ENCODE data around the gene PLXNA4. TPM values are rescaled to one million over a fixed set of nuclear protein-coding genes. Genes with fewer than 3 reads are reported as not detected.

The PLXNA4 gene
- total and polyA plus RNA-seq, 9 of the 15 experiments (the other 6 are each of a cell fraction or from before 2014, with no cell fraction given) = under 0.01 to 0.09 TPM; not detected in 7

DNA sequence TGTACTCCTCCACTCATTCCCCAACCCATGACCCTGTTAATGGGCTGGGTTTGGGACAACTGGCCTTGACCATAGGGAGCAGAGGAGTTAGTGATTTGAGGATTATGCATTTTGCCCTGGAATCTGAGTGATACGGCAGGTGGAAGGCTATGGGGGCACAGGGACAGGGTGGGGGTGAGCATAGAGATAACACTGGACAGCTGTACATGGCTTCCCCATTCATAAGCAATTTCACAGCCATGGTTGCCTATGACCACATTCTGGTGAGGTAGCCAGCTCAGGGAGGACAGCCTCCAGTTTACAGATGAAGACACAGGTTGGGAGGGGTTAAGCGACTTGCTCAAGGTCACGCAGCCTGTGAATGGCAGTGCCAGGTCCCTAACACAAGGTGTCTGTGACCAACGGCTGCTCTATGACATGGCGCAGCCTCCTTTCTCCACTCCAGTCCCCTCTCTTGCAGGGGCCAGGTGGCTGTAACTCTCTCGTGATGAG, 319.5 kb downstream of the PLXNA4 start:
- CTCF ChIA-PET (ENCODE audit: low intra/inter-chr PET ratio) = no interaction called here

More for the DNA sequence above, 319.5 kb downstream of the PLXNA4 start:
- peaks cover 6 to 24% of the 10 kb centered on the region in 2 experiments; a peak in 3 of 5 replicates for H3K27me3 ChIP-seq (ENCODE audit: control insufficient read depth in 2 of 2, insufficient read depth in 2 of 2, low read length in 2 of 2)
- no peak for ATAC-seq
- H3K4me3 ChIP-seq = no peak overlapping the region
- BruUV-seq (replicated peaks) = no TSS peak
- no peaks in the 10 kb centered on the region for H3K79me2 ChIP-seq (ENCODE audit: control insufficient read depth, insufficient read depth, low read length)
- H3K27ac ChIP-seq (ENCODE audit: extremely low read depth, low read depth, low read length) = no peak overlapping the region
- H3K4me2 ChIP-seq (ENCODE audit: insufficient read depth, low read length) = no peak overlapping the region
- H3K36me3 ChIP-seq (ENCODE audit: control insufficient read depth, insufficient read depth, low read length) = no peaks in the 10 kb centered on the region
- 0 out of 2 replicates have a peak, but pooled peaks cover 3% of the 10 kb centered on the region for H4K20me1 ChIP-seq (replicated peaks; ENCODE audit: control insufficient read depth, insufficient read depth, low read length)
- POLR2A ChIA-PET = interaction anchor here (0.7 to 1.5 kb wide), 4 partner anchors 9 to 356 kb away, joined by 3 to 5 read pairs (median 4); no protein-coding TSS in a partner anchor
- H3K9ac ChIP-seq (ENCODE audit: insufficient read depth in 1 of 2, low read depth in 2 of 2, low read length in 2 of 2) = no peak overlapping the region
- no peak for DNase-seq (ENCODE audit: extremely low read depth in 1 of 4, low spot score in 3 of 4)
- no peaks in the 10 kb centered on the region for H3K4me1 ChIP-seq (replicated peaks in 1 of 2; ENCODE audit: control insufficient read depth in 2 of 2, insufficient read depth in 2 of 2, low read length in 2 of 2)
- in situ Hi-C loops (cut with MboI) = no loop called here
- no peak overlapping the region for H2AFZ ChIP-seq (ENCODE audit: low read depth, low read length)
- TF ChIP-seq RBM25 (IDR thresholded peaks at IDR 0.05; ENCODE audit: low read depth, low read length, severe bottlenecking) (no peak), HEY1 (CRISPR knock-in tag; IDR thresholded peaks at IDR 0.05; ENCODE audit: borderline replicate concordance) (no peak), ZNF212 (CRISPR knock-in tag; IDR thresholded peaks at IDR 0.05) (no peak), ZNF609 (CRISPR knock-in tag; IDR thresholded peaks at IDR 0.05; ENCODE audit: borderline replicate concordance) (no peak), CBFA2T3 (IDR thresholded peaks at IDR 0.05) (peak; percentile 4; the same call in 1 of the 2 replicates), GATA2 (CRISPR knock-in tag; IDR thresholded peaks at IDR 0.05) (no peak)
- no peak for FAIRE-seq
- intact Hi-C loops (cut with micrococcal nuclease) = no loop called here
- H3K9me1 ChIP-seq (ENCODE audit: control insufficient read depth, insufficient read depth, low read length) = no peaks in the 10 kb centered on the region
- H3K9me3 ChIP-seq (replicated peaks; ENCODE audit: control insufficient read depth, insufficient read depth, low read depth, low read length) = no peaks in the 10 kb centered on the region
- 0% methylated on average over 6 of the region's 6 CpGs for WGBS (ENCODE audit: insufficient coverage, low coverage, missing lambda C conversion rate)
